Activated CD4-positive, alpha-beta T cell treated with anti-CD3 and anti-CD28 coated beads, Interleukin-2, amount 50 U/mL, for 1 hour (primary cell): ENCODE results near the gene ZFAND3.

Experiments
- DNase-seq: peaks from one replicate; pipeline ENCODE4 v3.0.0-alpha.2; 2020

The ZFAND3 gene

GRCh38 chr6:37827603-37828265, 8.2 kb downstream of the ZFAND3 start:
- DNase-seq: no peak

GRCh38 chr6:37830225-37830624, 10.7 kb downstream of the ZFAND3 start:
- no peak for DNase-seq

DNA sequence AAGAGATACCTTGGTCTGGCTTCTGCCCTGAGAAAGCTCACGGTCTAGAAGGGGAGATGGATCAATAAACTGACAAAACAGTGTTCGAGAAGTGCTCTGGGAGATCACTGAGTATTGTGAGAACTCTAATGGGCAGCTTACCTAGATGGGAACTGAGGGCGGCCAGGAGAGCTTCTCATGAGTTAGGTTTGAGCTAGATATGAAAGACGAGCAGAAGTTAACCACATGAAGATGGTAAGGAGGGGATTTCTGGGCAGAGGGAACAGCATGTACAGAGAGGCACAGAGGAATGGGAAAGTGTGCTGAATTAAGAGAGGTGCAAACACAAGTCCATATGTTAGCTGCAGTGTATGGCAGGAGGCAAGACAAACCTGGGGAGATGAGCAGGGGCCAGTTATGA, 11.9 kb downstream of the ZFAND3 start:
- no peak for DNase-seq

DNA sequence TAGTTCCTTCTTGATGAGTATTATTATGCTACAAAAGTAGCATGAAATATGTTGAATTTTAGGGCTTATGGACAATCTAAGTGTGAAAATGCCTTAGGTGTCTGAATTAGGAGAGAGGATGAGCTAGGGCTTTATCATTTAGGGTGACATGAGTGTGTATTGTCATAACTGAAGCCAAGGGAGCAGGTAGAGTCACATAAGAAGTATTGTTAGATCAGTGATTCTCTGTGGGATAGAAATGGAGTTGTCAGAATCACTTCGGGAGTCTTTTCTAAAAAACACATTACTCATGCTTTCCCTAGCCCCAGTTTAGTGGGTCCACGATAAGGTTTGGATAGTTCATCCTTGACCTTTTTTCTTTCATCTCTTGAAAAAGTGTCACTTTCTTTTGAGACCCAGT, 16.4 kb downstream of the ZFAND3 start:
- no peak for DNase-seq

- DNase-seq: no peak
These were observed 18.8 kb downstream of the ZFAND3 start for GRCh38 chr6:37838219-37838921.

- no peak for DNase-seq
These were observed 20.8 kb downstream of the ZFAND3 start for GRCh38 chr6:37840143-37840939.

DNA sequence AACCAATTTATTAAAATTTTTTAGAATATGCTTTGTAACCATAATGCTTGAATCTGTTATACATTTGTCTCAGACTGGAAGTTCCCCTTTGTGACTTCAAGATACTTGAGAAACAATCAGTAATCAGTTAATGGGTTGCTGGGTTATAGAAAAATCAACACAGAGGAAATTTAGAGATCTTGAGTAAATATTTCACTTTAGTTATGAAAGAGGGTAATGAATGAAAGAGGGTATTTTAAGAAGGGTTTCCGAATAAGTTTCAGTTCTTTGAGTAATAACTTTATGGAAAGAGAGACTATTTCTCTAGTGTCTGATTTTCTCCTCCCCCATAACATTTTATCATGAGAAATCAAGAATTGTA, 21.4 kb downstream of the ZFAND3 start:
- no peak for DNase-seq

- DNase-seq: no peak
These were observed 25.7 kb downstream of the ZFAND3 start for GRCh38 chr6:37845026-37845911.

DNA sequence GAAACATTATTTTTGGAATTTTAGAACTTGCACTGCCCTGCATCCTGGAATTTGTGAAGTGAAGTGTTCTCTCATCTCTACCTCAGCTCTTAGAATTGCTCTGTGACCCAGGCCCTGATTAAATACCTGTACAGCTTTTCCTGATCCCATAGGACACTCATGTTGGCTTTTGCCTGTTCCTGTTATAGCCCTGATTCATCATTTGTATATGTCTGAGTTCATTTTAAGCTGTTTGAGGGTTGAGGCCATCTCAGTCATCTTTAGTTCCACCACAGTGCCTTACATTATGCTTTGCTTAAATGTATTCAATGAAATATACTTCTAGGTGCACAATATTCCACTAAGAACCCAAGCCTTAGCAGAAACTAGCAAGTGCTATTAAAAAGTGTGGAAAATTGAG, 26.4 kb downstream of the ZFAND3 start:
- no peak for DNase-seq

- DNase-seq: no peak
These were observed 28.2 kb downstream of the ZFAND3 start for GRCh38 chr6:37847704-37848103.

DNA sequence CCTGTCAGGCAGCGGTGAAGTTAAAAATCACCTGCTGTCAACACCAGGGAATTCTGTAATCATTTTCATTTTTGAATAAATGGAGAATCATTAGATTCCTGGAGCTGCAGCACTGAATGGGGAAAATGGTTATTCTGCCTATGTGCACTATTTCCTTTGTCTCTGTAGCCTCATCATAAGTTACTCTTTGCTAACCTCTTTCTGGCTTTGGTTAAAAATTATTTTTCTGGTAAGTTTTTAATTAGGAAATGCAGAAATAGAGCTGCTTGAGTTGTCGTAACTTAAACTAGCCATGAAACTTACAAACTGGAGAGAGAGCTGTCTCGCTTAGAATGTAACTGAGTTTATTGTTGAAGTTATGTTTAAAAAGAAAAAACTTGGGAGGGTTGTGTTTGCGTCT, 28.8 kb downstream of the ZFAND3 start:
- no peak for DNase-seq

DNA sequence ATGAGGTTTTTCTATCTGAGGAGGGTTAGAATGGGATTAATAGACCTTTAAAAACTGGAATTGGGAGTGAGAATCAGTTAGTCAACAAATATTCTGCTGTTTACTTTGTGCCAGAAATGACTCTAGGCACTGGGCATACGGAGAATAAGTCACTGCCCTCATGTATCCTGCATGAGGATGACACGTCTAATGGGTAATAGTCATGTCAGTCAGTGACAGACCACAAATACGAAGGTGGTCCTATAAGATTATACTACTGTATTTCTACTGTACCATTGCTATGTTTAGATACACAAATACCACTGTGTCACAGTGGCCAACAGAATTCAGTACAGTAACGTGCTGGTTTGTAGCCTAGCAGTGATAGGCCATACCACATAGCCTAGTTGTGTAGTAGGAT, 30.7 kb downstream of the ZFAND3 start:
- DNase-seq: no peak

- no peak for DNase-seq
These were observed 31.3 kb downstream of the ZFAND3 start for GRCh38 chr6:37850728-37851285.

DNA sequence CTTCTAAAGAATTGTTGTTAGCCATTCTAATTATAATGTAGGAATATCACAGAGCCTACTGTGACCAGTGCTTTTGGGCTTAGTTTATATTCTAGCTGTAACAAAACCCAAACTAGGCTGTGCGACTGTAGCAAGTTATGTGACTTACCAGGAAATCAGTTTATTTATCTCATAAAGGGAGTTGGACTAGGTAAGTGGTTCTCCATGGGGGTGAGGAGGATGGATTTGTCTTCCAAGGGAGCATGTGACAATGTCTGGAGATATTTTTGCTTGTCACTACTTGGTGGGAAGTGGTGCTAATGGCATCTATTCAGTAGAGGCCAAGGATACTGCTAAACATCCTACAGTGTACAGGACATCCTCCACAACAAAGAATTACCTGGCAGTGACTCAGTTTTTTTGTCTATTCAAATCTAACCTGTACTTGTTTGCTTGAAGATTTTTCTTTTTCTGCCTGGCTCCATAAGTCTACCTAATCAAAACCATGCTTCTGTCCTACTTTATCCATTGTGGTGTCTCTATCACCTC, 32.5 kb downstream of the ZFAND3 start:
- DNase-seq: no peak

DNA sequence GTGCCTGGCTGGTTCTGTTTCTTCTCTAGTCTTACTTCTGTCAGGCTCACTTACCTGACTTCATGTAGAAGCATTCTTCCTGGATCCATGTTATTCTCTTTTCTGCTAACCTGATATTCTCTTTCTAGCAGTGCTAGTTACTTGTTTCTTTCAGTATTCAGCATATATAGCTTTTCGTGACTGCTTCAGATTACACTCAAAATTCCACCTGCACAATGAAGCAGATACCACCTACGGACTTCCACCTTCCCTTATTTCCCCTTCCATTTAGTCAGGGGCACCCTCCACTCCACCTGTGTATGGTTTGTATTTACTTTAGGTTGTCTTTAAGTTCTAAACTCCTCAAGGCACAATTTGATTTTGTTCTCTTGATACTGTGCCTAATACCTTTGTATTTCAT, 36.8 kb downstream of the ZFAND3 start:
- DNase-seq: no peak

- DNase-seq: no peak
These were observed 38.8 kb downstream of the ZFAND3 start for GRCh38 chr6:37858363-37858762.

DNA sequence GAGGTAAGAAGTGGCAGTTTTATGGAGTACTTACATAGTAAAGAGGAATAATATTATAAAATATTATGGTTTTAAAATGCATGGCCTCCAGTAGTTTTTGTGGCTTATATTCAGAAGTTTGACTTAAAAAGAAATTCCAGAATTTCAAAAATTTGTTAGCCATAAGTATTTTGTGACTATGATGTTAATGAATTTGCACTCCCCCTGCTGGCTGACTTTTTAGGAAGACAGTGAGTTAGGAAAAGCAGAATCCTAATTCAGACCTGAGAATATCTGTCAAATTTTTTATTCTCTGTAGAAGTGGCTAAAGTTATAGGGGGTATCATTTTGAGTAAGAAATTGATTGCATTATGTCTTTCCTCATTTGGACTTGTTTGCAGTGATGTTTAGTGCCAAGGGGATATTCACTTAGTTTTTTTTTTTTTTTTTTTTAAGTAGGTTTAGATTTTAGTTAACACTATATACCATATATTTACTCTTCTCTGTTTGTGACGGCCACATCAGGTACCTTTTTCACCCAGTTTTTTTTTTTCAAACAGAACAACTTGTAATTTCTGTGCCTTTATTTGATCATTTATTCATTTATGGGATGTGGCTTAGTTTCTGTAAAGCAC, 40.8 kb downstream of the ZFAND3 start:
- DNase-seq: no peak

- no peak for DNase-seq
These were observed 41.9 kb downstream of the ZFAND3 start for GRCh38 chr6:37861452-37861851.

DNA sequence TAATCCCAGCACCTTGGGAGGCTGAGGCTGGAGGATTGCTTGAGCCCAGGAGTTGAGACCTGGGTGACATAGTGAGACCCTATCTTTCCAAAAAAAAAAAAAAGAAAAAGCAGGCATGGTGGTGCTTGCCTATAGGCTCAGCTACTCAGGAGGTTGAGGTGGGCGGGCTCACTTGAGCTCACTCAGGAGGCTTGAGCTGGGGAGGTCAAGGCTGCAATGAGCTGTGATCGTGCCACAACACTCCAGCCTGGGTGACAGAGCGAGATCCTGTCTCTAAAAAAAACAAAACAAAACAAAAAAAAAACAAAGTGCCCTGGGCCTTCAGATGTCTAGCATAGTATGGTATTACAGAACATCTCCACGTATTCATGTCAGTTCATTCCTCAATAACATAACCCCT, 42.9 kb downstream of the ZFAND3 start:
- DNase-seq: no peak

- DNase-seq: no peak
These were observed 43.5 kb downstream of the ZFAND3 start for GRCh38 chr6:37862992-37863391.

- no peak for DNase-seq
These were observed 44.7 kb downstream of the ZFAND3 start for GRCh38 chr6:37864250-37864649.

DNA sequence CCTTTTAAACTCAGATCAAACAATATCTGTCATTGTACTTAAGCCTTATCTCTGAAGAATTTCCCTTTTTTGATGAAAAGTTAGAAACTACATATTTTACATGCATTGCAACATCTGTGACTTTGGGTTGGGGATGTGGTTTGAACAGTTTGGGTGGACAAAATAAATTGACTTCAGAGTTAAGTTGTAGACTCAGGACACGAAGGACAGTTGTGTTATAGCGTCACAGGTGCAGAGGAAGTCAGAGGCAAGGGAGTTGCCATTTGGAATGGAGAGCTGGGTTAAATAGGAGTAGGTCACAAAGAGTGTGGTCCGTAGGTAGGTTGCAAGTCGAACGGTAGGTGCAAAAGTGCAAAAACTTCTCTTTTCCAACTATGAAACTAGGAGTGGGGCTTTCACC, 46.0 kb downstream of the ZFAND3 start:
- no peak for DNase-seq
